Activated CD4-positive, alpha-beta T cell treated with anti-CD3 and anti-CD28 coated beads, Interleukin-10, Interleukin-2, amounts not matched to agents 100 ng/mL and 50 ng/mL, durations not matched to agents 16 hours and 8 hours (primary cell): Measurements from ENCODE around the gene ADIPOR1.
"Not testable (repeated sequence)": the region's sequence is repeated elsewhere in the genome, so short reads cannot be mapped to it uniquely, and the experiment has no call there.

ENCODE experiments used
- DNase-seq: peaks from one replicate; pipeline ENCODE4 v3.0.0-alpha.2; 2020

ADIPOR1 gene

DNA sequence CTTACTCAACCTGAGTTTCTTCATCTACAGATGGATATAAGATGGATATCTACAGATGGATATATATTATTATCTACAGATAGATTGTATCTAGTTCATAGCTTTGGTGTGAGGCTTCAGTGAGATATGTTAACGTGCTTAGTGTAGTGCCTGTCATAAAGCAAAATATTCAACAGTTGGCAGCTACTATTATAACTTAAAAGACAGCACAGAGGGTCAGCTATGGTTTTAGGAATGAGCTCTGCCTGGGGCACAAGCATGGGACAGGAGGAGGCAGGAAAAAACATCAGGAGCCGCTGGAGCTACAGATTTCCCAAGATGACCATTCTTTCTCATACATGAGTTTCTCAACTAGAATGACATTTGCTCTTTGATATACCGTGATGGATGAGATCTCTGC, 10.2 kb upstream of the ADIPOR1 start:
- no peak for DNase-seq

DNA sequence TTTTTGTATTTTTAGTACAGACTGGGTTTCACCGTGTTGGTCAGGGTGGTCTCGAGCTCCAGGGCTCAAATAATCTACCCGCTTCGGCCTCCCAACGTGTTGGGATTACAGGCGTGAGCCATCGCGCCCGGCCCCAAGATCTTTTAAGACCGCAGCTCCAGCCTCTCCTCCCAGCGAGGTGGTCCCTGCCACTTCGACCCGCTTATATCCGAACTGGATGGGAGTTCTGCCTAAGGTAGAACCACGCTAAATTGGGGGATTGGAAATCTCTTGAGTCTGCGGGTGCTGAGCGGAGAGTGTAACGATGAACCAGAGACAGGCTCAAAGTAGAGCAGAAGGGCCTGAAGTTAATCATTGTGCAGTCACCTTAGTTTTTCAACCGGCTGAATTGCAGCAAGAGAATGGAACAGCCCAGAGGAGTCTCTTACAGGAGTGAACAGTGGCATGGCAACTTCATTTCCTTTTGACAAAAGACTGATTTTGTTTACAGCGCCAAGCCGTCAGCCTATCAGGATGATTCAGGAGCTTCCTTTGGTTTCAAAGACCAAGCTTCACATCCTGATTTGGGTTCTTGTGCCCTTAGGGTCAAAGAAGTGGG, 9.7 kb upstream of the ADIPOR1 start:
- DNase-seq = peak; percentile 39

DNA sequence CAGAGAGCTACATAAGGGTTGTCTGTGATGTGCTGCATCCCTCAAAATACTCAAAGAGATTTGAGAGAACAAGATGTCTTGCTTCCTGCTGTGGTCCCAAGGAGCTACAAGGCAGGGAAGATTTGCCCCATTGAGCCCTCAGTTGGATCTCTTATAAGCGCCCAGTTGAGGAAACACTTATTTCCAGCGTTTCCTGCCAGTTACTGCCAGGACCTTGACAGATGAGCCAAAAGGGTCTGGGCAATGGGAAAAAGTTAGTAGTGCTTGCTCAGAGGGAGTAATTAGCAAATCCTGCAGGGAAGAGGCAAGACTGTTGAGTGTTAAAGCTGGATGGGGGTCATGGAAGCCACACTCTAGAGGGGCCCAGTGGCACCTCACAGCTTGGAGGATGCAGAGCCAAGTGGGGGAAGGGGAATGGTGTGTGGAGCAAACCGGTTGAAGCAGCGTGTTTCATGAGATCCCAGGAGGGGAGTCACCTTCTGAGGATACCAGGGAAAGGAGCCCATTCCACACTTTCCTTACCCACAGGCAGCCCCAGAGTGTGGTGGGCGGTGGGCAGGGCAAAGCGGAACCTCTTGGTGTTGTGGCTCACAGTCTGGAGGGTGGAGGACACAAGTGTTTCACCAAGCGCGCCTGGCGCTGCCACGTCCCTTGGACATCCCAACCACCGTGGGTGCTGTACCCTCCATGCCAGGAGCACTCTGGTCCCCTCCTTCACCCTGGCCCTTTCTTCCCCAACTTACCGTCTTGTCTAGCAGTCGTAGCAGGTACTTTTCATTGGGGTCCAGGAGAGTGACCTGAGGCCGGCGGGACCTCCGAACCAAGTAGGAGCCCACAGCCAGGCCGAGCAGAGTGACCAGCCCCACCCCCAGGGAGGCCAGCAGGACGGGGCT, 8.1 kb upstream of the ADIPOR1 start:
- DNase-seq = no peak

DNA sequence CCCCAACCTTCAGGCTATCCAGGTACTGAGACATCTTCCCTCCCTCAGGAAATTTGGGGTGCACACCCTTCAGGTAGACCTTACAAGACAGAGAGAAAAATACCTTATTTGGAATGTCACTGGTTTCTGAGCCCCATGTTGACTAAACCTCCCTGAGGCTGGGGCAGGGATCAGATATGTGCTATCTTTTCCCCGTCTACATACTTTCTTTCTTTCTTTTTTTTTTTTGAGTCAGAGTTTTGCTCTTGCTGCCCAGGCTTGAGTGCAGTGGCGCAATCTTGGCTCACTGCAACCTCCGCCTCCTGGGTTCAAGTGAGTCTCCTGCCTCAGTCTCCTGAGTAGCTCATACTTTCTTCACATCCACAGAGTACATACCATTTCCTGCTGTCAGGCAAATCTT, 7.3 kb upstream of the ADIPOR1 start:
- DNase-seq = no peak

DNA sequence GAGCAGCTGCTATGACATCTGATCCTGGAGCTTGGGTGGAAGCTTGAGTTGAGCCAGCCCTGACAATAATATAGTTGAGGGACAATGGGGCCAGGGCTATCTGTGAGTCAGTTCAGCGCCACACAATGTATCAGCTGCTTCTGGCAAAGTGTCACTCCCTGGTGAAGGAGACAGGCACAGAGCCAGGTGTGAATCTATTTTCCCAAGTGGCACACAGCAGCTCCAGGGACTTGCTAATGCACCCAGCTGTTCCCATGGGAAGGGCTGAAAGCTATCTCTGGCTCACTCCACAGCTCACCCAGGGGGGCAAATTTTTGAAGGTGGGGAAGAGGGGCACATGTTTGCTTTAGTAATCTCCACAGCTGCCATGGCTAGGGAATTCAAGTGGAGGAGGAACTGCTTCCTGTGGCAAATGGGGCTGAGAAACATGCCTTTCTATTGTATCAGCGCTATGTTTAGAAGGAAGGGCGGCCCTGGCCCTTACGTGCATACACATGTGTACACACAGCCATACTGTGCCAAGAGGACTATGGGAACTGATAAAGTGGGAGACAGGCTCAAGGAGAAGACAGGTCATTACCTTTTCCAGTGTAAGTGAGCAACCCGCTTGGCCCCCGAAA, 6.8 kb upstream of the ADIPOR1 start:
- no peak for DNase-seq

DNA sequence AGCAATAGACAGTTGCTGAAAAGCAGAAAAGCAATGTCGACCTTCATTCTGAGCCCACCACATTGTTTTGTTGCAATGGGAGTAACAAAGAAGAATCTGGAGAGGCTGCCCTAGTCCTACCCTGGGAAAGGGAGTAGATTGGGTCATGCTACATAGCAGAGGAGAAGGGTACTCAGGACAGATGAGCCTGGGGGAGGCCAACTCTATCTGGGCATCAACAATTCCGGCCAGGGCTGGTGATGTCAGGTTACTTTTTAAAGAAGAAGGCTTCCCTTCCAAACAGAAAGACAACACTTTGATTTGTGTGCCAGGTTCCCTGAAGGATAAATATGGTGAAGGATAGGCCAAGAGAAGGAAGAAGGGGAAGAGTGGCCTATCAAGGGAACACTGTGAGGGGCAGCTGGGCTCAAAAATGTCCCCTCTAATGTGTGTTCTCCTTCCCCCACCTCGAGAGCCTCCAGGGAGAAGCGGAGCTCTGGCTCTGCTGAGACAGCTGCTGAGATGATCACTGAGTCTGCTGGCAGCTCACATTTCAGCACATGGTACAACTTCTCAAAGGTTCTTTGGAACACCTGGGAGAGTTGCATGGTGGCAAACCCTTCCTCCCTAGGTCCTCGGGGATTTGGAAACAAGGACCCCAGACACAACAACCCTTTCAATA, 3.2 kb upstream of the ADIPOR1 start:
- no peak for DNase-seq

DNA sequence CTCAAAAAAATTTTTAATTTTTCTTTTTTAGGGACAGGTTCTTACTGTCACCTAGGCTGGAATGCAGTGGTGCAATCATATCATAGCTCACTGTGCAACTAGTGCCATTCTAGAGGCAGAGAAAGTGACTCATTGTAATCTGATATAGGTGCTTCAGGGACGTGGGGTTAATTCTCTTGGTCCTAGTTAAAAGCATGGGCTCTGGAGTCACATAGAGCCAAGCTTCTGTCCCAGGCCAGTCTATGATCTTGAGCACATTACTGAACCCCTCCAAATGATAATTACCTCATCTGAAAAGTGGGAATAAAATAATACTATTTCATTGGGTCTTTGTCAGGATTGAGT, 1.1 kb upstream of the ADIPOR1 start:
- DNase-seq = no peak

DNA sequence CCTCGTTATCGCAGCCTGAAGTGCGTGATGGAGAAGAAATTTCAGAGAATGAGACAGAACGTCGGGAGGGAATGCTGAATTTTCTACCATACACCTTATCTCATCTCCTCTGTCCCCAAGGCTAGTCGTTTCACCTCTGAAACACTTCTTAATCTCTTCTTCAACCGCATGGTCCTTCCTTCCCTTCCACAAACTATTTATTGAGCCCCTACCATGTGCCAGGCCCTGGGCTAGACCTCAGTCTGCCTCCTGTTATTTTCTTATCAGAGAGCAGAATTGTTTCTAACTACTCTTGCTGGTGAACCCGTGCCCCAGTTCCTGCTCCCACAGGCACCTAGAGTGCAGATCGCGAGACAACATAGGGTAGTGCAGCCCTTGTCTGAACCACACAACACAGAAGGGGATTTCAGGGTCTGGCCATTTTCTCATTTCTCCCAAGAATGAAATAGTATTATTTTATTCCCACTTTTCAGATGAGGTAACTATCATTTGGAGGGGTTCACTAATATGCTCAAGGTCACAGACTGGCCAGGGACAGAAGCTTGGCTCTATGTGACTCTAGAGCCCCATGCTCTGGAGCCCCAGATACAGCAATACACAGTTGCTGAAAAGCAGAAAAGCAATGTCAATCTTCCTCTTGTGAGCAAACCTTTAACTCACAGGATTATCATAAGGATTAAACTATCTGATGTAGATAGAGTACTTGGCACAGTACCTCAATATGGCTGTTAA, 598 bp upstream of the ADIPOR1 start:
- no peak for DNase-seq

DNA sequence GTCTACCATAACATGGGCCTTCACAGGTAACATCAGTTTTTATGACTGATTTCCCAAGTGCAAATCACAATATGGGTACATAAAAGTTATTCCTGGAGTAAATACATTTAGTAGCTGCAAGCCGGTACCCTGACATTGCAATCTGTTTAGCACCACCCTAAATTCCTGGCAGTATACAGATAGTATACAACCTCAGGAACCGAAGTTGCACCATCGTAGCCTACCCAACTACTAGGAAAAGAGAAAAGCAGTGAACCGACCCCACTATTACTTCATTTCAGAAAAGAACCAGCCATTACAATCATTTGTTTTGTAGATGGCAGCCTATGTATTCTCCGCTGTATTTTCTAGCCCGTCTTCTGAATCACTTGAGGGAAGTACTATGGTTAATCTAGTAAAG, 1.1 kb downstream of the ADIPOR1 start:
- DNase-seq = no peak

DNA sequence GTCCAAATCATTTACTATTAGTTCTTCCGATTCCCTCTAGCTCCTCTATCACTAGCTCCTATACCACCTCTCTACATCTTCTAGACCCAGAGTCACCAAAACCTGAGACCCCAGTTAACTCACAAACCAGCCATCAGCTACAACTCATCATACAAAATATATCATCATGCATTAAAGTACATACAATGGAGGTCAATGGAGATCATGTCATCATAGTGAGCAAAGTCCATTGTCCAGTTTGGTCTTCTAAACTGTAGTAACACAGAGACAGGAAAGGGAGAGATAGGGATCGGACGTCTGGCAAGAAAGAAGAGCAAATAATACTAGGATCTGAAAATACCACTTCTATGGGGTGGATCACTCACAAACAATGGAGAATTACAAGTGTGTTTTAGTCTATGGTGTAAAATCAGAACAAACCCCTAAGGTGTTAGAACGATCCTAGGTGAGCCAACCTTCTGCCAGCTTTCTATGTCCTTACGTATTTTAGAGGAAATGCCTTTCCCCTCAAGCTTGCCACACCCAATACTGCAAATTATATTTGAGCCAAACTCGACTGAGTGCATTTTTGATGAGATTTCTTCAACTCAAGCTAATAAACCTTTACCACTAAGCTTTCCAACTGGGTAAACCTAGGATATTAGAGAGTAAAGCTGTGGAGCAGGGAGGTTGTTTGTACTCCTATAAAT, 3.9 kb downstream of the ADIPOR1 start:
- no peak for DNase-seq

DNA sequence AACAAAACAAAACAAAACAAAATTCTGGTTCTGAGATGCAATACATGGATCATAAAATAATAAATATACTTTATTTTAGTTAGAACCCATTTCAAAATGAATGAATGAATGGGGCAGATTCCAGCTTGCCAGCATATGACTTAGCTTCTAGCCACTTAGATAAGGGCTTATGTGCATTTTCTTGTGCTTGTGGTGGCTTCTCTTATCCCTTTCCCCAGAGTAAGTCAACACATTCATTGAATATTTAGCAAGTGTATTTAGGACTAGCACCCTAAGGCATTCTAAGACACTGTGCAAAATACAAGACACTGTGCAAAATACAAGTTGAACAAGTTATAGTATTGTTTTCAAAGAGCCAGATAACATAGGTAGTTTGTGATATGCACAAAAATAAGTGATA, 4.7 kb downstream of the ADIPOR1 start:
- DNase-seq = no peak

DNA sequence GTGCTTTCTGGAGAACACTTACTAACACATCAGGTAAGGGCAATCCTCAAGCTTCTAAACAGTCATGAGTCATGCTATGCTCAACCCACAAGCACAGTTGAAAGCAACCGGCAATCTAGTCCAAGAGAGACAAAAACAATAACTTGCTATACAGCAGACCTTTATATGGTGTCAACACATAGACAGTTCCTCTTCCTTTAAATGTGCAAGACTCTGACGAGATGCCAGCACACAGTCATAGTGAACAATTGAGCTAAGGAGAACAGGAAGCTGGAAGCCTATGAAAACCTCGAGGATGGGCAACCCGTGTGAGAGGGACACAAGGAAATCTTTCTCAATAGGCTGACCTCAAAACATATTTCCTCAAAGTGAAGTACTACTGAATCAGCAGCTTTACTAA, 5.3 kb downstream of the ADIPOR1 start:
- peak; percentile 39 for DNase-seq

DNA sequence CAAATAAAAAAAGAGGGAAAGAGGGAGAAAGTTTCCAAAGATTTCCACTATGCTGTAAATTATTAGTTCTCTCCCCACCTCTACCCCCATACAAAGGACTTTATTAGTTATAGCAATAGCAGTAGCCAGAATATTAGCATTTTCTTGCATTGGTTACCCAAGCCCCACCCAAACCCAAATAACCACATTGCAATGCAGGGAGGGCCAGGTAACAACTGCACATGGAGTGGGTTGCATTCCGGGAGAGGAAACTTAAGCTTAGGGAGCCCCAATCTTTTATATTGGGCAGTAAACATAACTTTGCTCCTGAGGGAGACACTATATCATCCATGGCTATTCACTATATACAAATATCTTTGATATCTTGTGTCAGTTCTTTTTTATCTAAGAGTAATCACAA, 6.0 kb downstream of the ADIPOR1 start:
- DNase-seq = no peak

DNA sequence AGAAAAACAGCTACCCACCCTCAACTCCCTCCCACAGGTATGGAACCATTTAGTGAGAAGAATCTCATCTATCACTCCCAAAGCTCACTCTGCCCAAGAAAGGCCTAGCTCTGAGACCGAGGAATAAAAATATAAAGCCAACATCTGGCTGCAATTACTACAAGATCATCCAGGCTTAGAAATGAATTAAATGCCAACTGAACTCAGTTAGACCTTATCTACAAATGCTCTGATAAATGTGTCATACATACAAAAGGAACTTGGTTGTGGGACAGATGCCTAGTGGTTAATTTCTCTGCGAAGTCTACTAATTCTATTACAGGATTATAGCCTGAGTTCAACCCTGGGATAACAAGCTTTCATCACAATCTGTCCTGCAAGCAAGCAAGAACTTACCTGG, 6.7 kb downstream of the ADIPOR1 start:
- no peak for DNase-seq

DNA sequence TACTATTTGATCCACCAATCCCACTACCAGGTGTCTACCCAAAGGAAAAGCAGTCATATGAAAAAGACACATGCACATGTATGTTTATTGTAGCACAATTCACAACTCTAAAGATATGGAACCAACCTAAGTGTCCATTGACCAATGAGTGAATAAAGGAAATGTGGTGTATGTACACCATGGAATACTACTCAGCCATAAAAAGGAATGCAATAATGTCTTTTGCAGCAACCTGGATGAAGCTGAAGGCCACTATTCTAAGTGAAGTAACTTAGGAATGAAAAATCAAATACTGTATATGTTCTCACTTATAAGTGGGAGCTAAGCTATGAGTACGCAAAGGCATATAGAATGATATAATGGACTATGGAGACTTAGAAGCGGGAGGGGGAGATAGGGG, 12.6 kb downstream of the ADIPOR1 start:
- no peak for DNase-seq

DNA sequence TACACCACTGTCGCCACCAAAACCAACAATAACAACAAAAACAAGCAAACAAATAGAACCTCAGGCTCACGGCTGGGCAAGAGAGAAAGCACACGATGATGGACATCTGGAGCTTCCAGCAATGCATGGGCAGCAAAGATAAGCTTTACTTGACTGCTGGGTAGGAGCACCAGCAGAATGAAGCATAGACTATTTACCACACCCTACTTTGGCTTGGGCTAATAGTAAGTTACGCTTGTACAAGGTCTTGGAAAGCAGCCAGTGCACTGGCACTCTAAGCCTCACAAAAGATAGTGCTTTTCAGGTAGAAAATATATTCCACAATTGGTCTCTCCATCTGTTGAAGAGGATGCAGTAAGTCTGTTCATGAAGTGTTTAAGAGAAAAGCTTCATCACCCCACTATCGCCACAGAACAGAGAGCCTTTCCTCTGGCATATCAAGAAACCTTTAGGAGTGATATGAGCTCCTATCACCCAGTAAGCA, 13.6 kb downstream of the ADIPOR1 start:
- no peak for DNase-seq

DNA sequence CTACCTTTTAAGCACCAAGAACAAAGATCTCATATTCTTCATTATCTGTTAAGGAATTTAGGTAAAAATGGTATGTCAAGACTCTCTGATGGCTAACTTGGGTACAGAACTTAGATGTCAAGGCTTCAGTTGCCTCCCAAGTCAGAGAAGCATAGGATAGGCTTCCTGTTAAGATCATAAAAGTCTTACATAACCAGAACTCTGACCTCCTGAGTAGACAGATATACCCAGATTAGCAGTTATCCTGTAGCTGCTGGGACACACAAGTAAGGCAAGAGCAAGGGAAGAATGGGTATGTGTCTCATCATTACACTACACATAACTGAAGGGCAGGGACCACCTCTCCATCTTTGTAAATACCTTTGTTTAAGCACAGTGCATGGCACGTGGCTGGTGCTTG, 15.7 kb downstream of the ADIPOR1 start:
- DNase-seq = no peak

DNA sequence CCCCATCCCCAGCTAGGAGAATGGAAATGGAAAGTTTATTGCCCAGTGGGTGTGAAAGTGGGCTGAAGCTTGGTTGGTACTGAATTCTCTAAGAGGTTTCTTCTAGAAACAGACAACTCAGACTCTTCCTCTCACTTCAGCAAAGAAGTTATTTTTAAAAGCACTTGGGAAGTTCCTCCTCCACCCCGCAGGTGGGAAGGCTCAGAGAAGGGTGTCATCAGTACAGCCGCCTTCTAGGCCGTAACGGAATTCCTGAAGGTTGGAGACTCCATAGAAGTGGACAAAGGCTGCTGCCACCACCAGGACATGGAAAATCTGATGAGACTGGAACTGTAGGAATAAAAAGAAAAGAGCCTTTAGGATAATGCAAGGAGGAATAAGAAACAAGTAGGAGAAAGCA, 16.7 kb downstream of the ADIPOR1 start:
- no peak for DNase-seq

DNA sequence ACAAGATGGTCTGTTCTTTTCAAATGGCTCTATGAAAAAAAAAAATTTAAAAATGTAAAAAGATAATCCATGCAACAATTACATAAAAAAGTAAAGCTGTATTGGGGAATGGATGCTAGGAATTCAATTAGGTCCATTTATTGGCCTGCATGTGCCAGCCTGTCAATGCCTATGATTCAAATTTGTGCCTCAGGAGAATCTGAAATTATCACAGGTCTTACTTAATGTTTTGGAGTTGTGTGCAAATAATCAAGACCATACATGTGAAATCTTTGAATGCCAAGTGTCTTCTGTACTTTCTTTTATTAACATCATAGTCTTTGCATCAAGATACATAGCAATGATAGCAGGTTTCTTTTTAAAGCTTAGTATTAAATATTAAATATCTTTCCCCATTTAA, 17.6 kb downstream of the ADIPOR1 start:
- no peak for DNase-seq

DNA sequence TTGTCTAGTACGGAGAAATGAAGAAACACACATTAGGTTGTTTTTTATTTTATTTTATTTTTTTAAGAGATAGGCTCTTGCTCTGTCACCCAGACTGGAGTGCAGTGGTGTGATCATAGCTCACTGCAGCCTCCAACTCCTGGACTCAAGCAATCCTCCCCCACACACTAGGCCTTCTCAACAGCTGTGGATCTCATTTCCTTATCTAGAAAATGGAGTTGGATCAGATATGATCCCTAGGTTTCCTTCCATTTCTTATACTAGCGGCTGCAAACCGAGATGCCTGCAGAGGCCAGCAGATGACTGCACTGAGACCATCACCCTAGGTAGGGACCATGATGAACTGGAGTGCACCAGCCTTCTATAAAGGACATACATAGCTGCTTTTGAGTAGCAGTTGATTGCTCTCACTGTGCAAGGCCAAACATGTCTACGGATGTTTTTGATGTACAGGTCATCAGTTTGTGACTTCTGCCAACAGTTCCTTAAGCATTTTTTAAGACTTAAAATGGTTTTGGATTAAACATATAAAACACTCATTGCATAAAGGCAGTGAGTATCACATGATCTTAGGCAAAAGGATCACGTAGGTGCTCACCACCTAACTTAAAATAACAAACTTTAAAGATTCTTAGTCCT, 19.7 kb downstream of the ADIPOR1 start:
- no peak for DNase-seq

DNA sequence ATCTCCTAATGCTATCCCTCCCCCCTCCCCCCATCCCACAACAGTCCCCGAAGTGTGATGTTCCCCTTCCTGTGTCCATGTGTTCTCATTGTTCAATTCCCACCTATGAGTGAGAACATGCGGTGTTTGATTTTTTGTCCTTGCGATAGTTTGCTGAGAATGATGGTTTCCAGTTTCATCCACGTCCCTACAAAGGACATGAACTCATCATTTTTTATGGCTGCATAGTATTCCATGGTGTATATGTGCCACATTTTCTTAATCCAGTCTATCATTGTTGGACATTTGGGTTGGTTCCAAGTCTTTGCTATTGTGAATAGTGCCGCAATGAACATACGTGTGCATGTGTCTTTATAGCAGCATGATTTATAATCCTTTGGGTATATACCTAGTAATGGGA, 21.7 kb downstream of the ADIPOR1 start:
- not testable (repeated sequence) for DNase-seq

DNA sequence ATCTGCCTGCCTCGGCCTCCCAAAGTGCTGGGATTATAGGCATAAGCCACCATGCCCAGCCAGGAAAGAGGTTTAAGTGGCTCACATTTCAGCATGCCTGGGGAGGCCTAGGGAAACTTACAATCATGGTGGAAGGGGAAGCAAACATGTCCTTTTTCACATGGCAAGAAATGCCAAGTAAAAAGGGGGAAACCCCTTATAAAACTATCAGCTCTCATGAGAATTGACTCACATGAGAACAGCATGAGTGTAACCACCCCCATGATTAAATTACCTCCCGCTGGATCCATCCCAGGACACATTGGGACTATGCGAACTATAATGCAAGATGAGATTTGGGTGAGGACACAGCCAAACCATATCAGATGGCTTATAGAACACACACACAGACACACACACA, 22.3 kb downstream of the ADIPOR1 start:
- DNase-seq = no peak
